ENCODE measurements around the gene SSBP3. TPM values are rescaled to one million over a fixed set of nuclear protein-coding genes. Genes with fewer than 3 reads are reported as not detected.
A peak's percentile ranks its signal among the peaks of the same experiment; 100 is the strongest.

Gene SSBP3
- polyA plus RNA-seq, 1 of the 3 experiments (the other 2 are of a cell fraction): 26.2 TPM

- no peak for DNase-seq
- peaks cover 11% of the 10 kb centered on the region; the same call in 1 of the 2 replicates for H4K20me1 ChIP-seq (ENCODE audit: insufficient read depth)
- H3F3A ChIP-seq (replicated peaks; ENCODE audit: insufficient read depth): no peaks in the 10 kb centered on the region
- H3K9ac ChIP-seq: no peak overlapping the region
- TF ChIP-seq, protein P1, sequence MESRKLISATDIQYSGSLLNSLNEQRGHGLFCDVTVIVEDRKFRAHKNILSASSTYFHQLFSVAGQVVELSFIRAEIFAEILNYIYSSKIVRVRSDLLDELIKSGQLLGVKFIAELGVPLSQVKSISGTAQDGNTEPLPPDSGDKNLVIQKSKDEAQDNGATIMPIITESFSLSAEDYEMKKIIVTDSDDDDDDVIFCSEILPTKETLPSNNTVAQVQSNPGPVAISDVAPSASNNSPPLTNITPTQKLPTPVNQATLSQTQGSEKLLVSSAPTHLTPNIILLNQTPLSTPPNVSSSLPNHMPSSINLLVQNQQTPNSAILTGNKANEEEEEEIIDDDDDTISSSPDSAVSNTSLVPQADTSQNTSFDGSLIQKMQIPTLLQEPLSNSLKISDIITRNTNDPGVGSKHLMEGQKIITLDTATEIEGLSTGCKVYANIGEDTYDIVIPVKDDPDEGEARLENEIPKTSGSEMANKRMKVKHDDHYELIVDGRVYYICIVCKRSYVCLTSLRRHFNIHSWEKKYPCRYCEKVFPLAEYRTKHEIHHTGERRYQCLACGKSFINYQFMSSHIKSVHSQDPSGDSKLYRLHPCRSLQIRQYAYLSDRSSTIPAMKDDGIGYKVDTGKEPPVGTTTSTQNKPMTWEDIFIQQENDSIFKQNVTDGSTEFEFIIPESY (IDR thresholded peaks at IDR 0.05; ENCODE audit: borderline replicate concordance, low read depth): no peak
- TF ChIP-seq ELF1 (IDR thresholded peaks at IDR 0.05) (no peak), SMC3 (IDR thresholded peaks at IDR 0.05; ENCODE audit: low read depth, low read length) (no peak), TCF12 (IDR thresholded peaks at IDR 0.05) (no peak), MAX (IDR thresholded peaks at IDR 0.05; ENCODE audit: low read depth) (no peak), NRF1 (IDR thresholded peaks at IDR 0.05; ENCODE audit: low read depth, low read length) (no peak)
- TF ChIP-seq, protein P2, sequence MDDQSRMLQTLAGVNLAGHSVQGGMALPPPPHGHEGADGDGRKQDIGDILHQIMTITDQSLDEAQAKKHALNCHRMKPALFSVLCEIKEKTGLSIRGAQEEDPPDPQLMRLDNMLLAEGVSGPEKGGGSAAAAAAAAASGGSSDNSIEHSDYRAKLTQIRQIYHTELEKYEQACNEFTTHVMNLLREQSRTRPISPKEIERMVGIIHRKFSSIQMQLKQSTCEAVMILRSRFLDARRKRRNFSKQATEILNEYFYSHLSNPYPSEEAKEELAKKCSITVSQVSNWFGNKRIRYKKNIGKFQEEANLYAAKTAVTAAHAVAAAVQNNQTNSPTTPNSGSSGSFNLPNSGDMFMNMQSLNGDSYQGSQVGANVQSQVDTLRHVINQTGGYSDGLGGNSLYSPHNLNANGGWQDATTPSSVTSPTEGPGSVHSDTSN (IDR thresholded peaks at IDR 0.05): no peak
- CTCF ChIA-PET: interaction anchor here (0.6 to 1.4 kb wide), 3 partner anchors 9 to 256 kb away, joined by 3 to 4 read pairs (median 3); no protein-coding TSS in a partner anchor
- peaks cover 0 to 56% of the 10 kb centered on the region in 2 experiments; a peak in 1 of 4 replicates for H3K4me1 ChIP-seq (ENCODE audit: control insufficient read depth in 1 of 2, insufficient read depth in 2 of 2, low read depth in 1 of 2, low read length in 1 of 2)
- H3K4me3 ChIP-seq (ENCODE audit: low read depth in 2 of 2, low read length in 1 of 2): no peak overlapping the region
- H3K79me2 ChIP-seq (ENCODE audit: insufficient read depth): peaks cover 13% of the 10 kb centered on the region; the same call in 1 of the 2 replicates
- H3K9me2 ChIP-seq: no peaks in the 10 kb centered on the region
- no peaks in the 10 kb centered on the region for H3K27me3 ChIP-seq (ENCODE audit: insufficient read depth)
- 94% methylated on average over 8 of the region's 8 CpGs for WGBS (ENCODE audit: low lambda C conversion rate)
- no peak overlapping the region; a peak in 1 of 4 replicates for H3K27ac ChIP-seq (ENCODE audit: low read depth in 2 of 2, low read length in 1 of 2)
- POLR2A ChIA-PET: no interaction called here
- H3K36me3 ChIP-seq (replicated peaks in 1 of 2; ENCODE audit: control insufficient read depth in 1 of 2, insufficient read depth in 2 of 2, low read length in 1 of 2): peaks cover 0 to 2% of the 10 kb centered on the region in 2 experiments
- H2AFZ ChIP-seq (ENCODE audit: low read depth): no peak overlapping the region
- no peak overlapping the region for H3K4me2 ChIP-seq
- no peaks in the 10 kb centered on the region for H3K9me3 ChIP-seq
Measured at GRCh38 chr1:54377040-54377691, 29.0 kb downstream of the SSBP3 start.

- no peak overlapping the region for H3K9ac ChIP-seq
- peaks cover 11% of the 10 kb centered on the region; the same call in 1 of the 2 replicates for H4K20me1 ChIP-seq (ENCODE audit: insufficient read depth)
- ChIA-PET POLR2A (no interaction called here), CTCF (interaction anchor here (1.3 to 1.4 kb wide), 2 partner anchors 10 to 255 kb away, joined by 3 to 4 read pairs; no protein-coding TSS in a partner anchor)
- peak overlapping the region in 1 of 2 experiments; percentile 40; a peak in 1 of 4 replicates for H3K27ac ChIP-seq (ENCODE audit: low read depth in 2 of 2, low read length in 1 of 2)
- no peak for TF ChIP-seq RAD21 (IDR thresholded peaks at IDR 0.05; ENCODE audit: low read length)
- TF ChIP-seq CHD2 (IDR thresholded peaks at IDR 0.05; ENCODE audit: low read length, partially characterized antibody): no peak
- TF ChIP-seq CTCF (IDR thresholded peaks at IDR 0.05): no peak
- TF ChIP-seq RFX5 (IDR thresholded peaks at IDR 0.05; ENCODE audit: low read length): no peak
- TF ChIP-seq NFIC (IDR thresholded peaks at IDR 0.05; ENCODE audit: borderline replicate concordance): no peak
- TF ChIP-seq MAX (IDR thresholded peaks at IDR 0.05; ENCODE audit: low read depth): no peak
- TF ChIP-seq TAF1 (IDR thresholded peaks at IDR 0.05; ENCODE audit: borderline replicate concordance, low read depth, low read length): no peak
- no peak for TF ChIP-seq RXRA (IDR thresholded peaks at IDR 0.05; ENCODE audit: borderline replicate concordance, low read depth)
- peaks cover 0 to 2% of the 10 kb centered on the region in 2 experiments for H3K36me3 ChIP-seq (replicated peaks in 1 of 2; ENCODE audit: control insufficient read depth in 1 of 2, insufficient read depth in 2 of 2, low read length in 1 of 2)
- no peak overlapping the region for H3K4me2 ChIP-seq
- H3K79me2 ChIP-seq (ENCODE audit: insufficient read depth): peaks cover 11% of the 10 kb centered on the region; the same call in 1 of the 2 replicates
- no peaks in the 10 kb centered on the region for H3K27me3 ChIP-seq (ENCODE audit: insufficient read depth)
- H3K4me1 ChIP-seq (ENCODE audit: control insufficient read depth in 1 of 2, insufficient read depth in 2 of 2, low read depth in 1 of 2, low read length in 1 of 2): peaks cover 0 to 62% of the 10 kb centered on the region in 2 experiments; a peak in 1 of 4 replicates
- H3F3A ChIP-seq (replicated peaks; ENCODE audit: insufficient read depth): no peaks in the 10 kb centered on the region
- no peaks in the 10 kb centered on the region for H3K9me3 ChIP-seq
- 91% methylated on average over 7 of the region's 7 CpGs for WGBS (ENCODE audit: low lambda C conversion rate)
- H3K4me3 ChIP-seq (ENCODE audit: low read depth in 2 of 2, low read length in 1 of 2): no peak overlapping the region
- H3K9me2 ChIP-seq: no peaks in the 10 kb centered on the region
- DNase-seq: no peak
- H2AFZ ChIP-seq (ENCODE audit: low read depth): no peak overlapping the region
Measured at GRCh38 chr1:54376430-54377039, 29.7 kb downstream of the SSBP3 start.
